ENCODE results near the gene RFTN1. TPM values are rescaled to one million over a fixed set of nuclear protein-coding genes. Genes with fewer than 3 reads are reported as not detected.

RFTN1 gene
- total RNA-seq, 1 donor = 73.0 TPM

GRCh38 chr3:16277471-16277870, 236.0 kb downstream of the RFTN1 start:
- TF ChIP-seq CTCF (IDR thresholded peaks at IDR 0.05; ENCODE audit: insufficient read depth, low read depth, low read length) = no peak
- peak; percentile 51 for DNase-seq (ENCODE audit: low read depth)
- no peak overlapping the region for H3K4me3 ChIP-seq (ENCODE audit: low read depth, low read length)

GRCh38 chr3:16273867-16274266, 239.6 kb downstream of the RFTN1 start:
- no peak overlapping the region for H3K4me3 ChIP-seq (ENCODE audit: low read depth, low read length)
- no peak for TF ChIP-seq CTCF (IDR thresholded peaks at IDR 0.05; ENCODE audit: insufficient read depth, low read depth, low read length)
- DNase-seq (ENCODE audit: low read depth) = no peak

- no peak overlapping the region for H3K4me3 ChIP-seq (ENCODE audit: low read depth, low read length)
- TF ChIP-seq CTCF (IDR thresholded peaks at IDR 0.05; ENCODE audit: insufficient read depth, low read depth, low read length) = no peak
- DNase-seq (ENCODE audit: low read depth) = no peak
These were observed 240.9 kb downstream of the RFTN1 start for GRCh38 chr3:16272588-16272987.

- no peak for DNase-seq (ENCODE audit: low read depth)
- no peak overlapping the region for H3K4me3 ChIP-seq (ENCODE audit: low read depth, low read length)
- no peak for TF ChIP-seq CTCF (IDR thresholded peaks at IDR 0.05; ENCODE audit: insufficient read depth, low read depth, low read length)
These were observed 242.6 kb downstream of the RFTN1 start for GRCh38 chr3:16270855-16271254.

- TF ChIP-seq CTCF (IDR thresholded peaks at IDR 0.05; ENCODE audit: insufficient read depth, low read depth, low read length) = no peak
- no peak for DNase-seq (ENCODE audit: low read depth)
- H3K4me3 ChIP-seq (ENCODE audit: low read depth, low read length) = no peak overlapping the region
These were observed 246.8 kb downstream of the RFTN1 start for GRCh38 chr3:16266714-16267113.

Other genes starting within 250 kb of the RFTN1 start
- 20.0 and 33.2 TPM in 2 replicates for gene DPH3, start 248.8 kb downstream of the RFTN1 start, total RNA-seq
- gene OXNAD1, start 248.5 kb downstream of the RFTN1 start, total RNA-seq = 9.0 and 9.5 TPM in 2 replicates
- gene DAZL, start 91.7 kb upstream of the RFTN1 start, total RNA-seq = not detected in 2 replicates